GM19395 (cell line): Measurements from ENCODE around the gene ADCY5.
"Not testable (repeated sequence)": the region's sequence is repeated elsewhere in the genome, so short reads cannot be mapped to it uniquely, and the experiment has no call there.

ENCODE experiments used
- ATAC-seq: cut with Tn5 transposase; IDR thresholded peaks from one replicate; pipeline ENCODE4 v1.9.1; 2021; ENCODE audit warnings: mild to moderate bottlenecking, moderate library complexity; ENCODE audit not compliant: unreplicated experiment

The ADCY5 gene

GRCh38 chr3:123278446-123278845 is 170.4 kb downstream of the ADCY5 start:
- no peak for ATAC-seq

GRCh38 chr3:123277106-123277505 is 171.8 kb downstream of the ADCY5 start:
- ATAC-seq: no peak

- ATAC-seq: no peak
These were observed 172.4 kb downstream of the ADCY5 start for GRCh38 chr3:123276346-123277006.

GRCh38 chr3:123275691-123276090 is 173.2 kb downstream of the ADCY5 start:
- ATAC-seq: no peak

- no peak for ATAC-seq
These were observed 176.3 kb downstream of the ADCY5 start for GRCh38 chr3:123272547-123272946.

GRCh38 chr3:123271466-123272159 is 177.3 kb downstream of the ADCY5 start:
- no peak for ATAC-seq

- no peak for ATAC-seq
These were observed 178.1 kb downstream of the ADCY5 start for GRCh38 chr3:123270818-123271217.

GRCh38 chr3:123267821-123268220 is 181.1 kb downstream of the ADCY5 start:
- no peak for ATAC-seq

GRCh38 chr3:123263941-123264340 is 184.9 kb downstream of the ADCY5 start:
- no peak for ATAC-seq

- ATAC-seq: no peak
These were observed 186.0 kb downstream of the ADCY5 start for GRCh38 chr3:123262868-123263267.

- ATAC-seq: no peak
These were observed 186.7 kb downstream of the ADCY5 start for GRCh38 chr3:123262226-123262625.

GRCh38 chr3:123261666-123262065 is 187.2 kb downstream of the ADCY5 start:
- ATAC-seq: no peak

GRCh38 chr3:123258811-123259420 is 190.0 kb downstream of the ADCY5 start:
- no peak for ATAC-seq

- no peak for ATAC-seq
These were observed 190.5 kb downstream of the ADCY5 start for GRCh38 chr3:123258359-123258758.

- ATAC-seq: no peak
These were observed 192.6 kb downstream of the ADCY5 start for GRCh38 chr3:123256256-123256655.

- no peak for ATAC-seq
These were observed 202.0 kb downstream of the ADCY5 start for GRCh38 chr3:123246866-123247265.

- ATAC-seq: no peak
These were observed 204.8 kb downstream of the ADCY5 start for GRCh38 chr3:123244128-123244527.

- ATAC-seq: no peak
These were observed 209.1 kb downstream of the ADCY5 start for GRCh38 chr3:123239756-123240155.

GRCh38 chr3:123239186-123239585 is 209.7 kb downstream of the ADCY5 start:
- not testable (repeated sequence) for ATAC-seq

GRCh38 chr3:123236902-123237301 is 212.0 kb downstream of the ADCY5 start:
- no peak for ATAC-seq
